ENCODE results near the gene OLIG1. TPM values are rescaled to one million over a fixed set of nuclear protein-coding genes. Genes with fewer than 3 reads are reported as not detected.

The OLIG1 gene
- polyA plus RNA-seq, 3 donors = 20.0 to 51.0 (median 40.7) TPM

GRCh38 chr21:33113131-33113530 lies 43.2 kb downstream of the OLIG1 start:
- no peaks in the 10 kb centered on the region for H3K36me3 ChIP-seq (replicated peaks in 1 of 2; ENCODE audit: control insufficient read depth in 1 of 2, insufficient read depth in 2 of 2, low read length in 2 of 2)
- no peaks in the 10 kb centered on the region for H3K9me3 ChIP-seq (replicated peaks in 1 of 2; ENCODE audit: control insufficient read depth in 1 of 2, insufficient read depth in 1 of 2, low read length in 2 of 2)
- no peak overlapping the region for H3K4me3 Mint-ChIP-seq
- no peak overlapping the region for H3K4me3 ChIP-seq (replicated peaks in 1 of 3; ENCODE audit: low read depth in 2 of 3, low read length in 3 of 3)
- H3K27me3 Mint-ChIP-seq (ENCODE audit: low read depth in 3 of 3) = peaks cover 27 to 39% (median 29%) of the 10 kb centered on the region in 3 donors
- no peak overlapping the region for H3K4me2 ChIP-seq (replicated peaks; ENCODE audit: extremely low read depth, low read length, poor library complexity, severe bottlenecking)
- 91% methylated on average over 7 of the region's 13 CpGs for WGBS (ENCODE audit: insufficient coverage)
- peaks cover 0 to 26% of the 10 kb centered on the region in 2 donors for H3K27me3 ChIP-seq (ENCODE audit: control insufficient read depth in 2 of 2, insufficient read depth in 2 of 2, low read length in 2 of 2)
- H3K4me1 Mint-ChIP-seq = peaks cover 18% of the 10 kb centered on the region
- no peak for DNase-seq
- H3K27ac Mint-ChIP-seq = no peak overlapping the region
- H3K4me1 ChIP-seq (ENCODE audit: control insufficient read depth in 1 of 2, insufficient read depth in 2 of 2, low read length in 2 of 2) = peaks cover 12 to 14% of the 10 kb centered on the region in 2 donors
- H2AFZ ChIP-seq (ENCODE audit: insufficient read depth, low read depth, low read length, poor library complexity, severe bottlenecking) = no peak overlapping the region
- no peak for TF ChIP-seq CTCF (IDR thresholded peaks at IDR 0.05)
- H3K36me3 Mint-ChIP-seq = peaks cover 0 to 3% of the 10 kb centered on the region in 2 donors
- H3K9ac ChIP-seq (ENCODE audit: insufficient read depth, low read length, poor library complexity, severe bottlenecking) = no peak overlapping the region
- no peaks in the 10 kb centered on the region for H3K9me3 Mint-ChIP-seq
- H3K79me2 ChIP-seq (ENCODE audit: insufficient read depth, low read length) = no peaks in the 10 kb centered on the region
- intact Hi-C loops (cut with micrococcal nuclease) = no loop called here
- H3K27ac ChIP-seq (ENCODE audit: low read depth in 1 of 2, low read length in 2 of 2) = no peak overlapping the region
- H4K20me1 ChIP-seq (ENCODE audit: insufficient read depth, low read length) = no peaks in the 10 kb centered on the region

DNA sequence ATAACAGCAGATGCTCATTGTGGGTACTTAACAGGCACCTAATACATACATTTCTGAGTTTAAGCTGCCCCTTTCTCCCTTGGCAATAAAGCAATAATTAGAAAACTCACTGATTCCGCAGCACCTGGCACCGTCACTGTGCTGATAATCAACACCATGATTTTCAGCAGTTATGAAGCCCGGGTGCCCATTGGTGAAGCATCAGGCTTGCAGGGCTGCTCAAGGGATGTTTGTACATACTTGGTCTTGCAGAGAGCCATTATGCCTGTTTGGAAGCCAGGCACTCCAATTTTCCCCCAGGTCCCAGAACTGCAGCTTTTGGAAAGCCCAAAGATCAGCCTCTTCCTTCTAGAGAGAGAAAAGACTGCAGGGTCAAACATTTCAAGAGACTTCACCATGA lies 44.3 kb downstream of the OLIG1 start:
- Histone ChIP-seq H3K9me3 (replicated peaks in 1 of 2; ENCODE audit: control insufficient read depth in 1 of 2, insufficient read depth in 1 of 2, low read length in 2 of 2) (no peaks in the 10 kb centered on the region), H3K79me2 (ENCODE audit: insufficient read depth, low read length) (no peaks in the 10 kb centered on the region), H3K4me2 (replicated peaks; ENCODE audit: extremely low read depth, low read length, poor library complexity, severe bottlenecking) (no peak overlapping the region), H3K4me1 (ENCODE audit: control insufficient read depth in 1 of 2, insufficient read depth in 2 of 2, low read length in 2 of 2) (peaks cover 10 to 12% of the 10 kb centered on the region in 2 donors), H4K20me1 (ENCODE audit: insufficient read depth, low read length) (no peaks in the 10 kb centered on the region), H3K4me3 (replicated peaks in 1 of 3; ENCODE audit: low read depth in 2 of 3, low read length in 3 of 3) (no peak overlapping the region), H3K27me3 (ENCODE audit: control insufficient read depth in 2 of 2, insufficient read depth in 2 of 2, low read length in 2 of 2) (peaks cover 0 to 20% of the 10 kb centered on the region in 2 donors), H2AFZ (ENCODE audit: insufficient read depth, low read depth, low read length, poor library complexity, severe bottlenecking) (no peak overlapping the region), H3K27ac (ENCODE audit: low read depth in 1 of 2, low read length in 2 of 2) (no peak overlapping the region), H3K9ac (ENCODE audit: insufficient read depth, low read length, poor library complexity, severe bottlenecking) (no peak overlapping the region), H3K36me3 (replicated peaks in 1 of 2; ENCODE audit: control insufficient read depth in 1 of 2, insufficient read depth in 2 of 2, low read length in 2 of 2) (no peaks in the 10 kb centered on the region)
- H3K4me1 Mint-ChIP-seq = peaks cover 17% of the 10 kb centered on the region
- intact Hi-C loops (cut with micrococcal nuclease) = no loop called here
- 97% methylated on average over 3 of the region's 3 CpGs for WGBS (ENCODE audit: insufficient coverage)
- H3K27ac Mint-ChIP-seq = no peak overlapping the region
- DNase-seq = no peak
- peaks cover 20 to 34% (median 28%) of the 10 kb centered on the region in 3 donors for H3K27me3 Mint-ChIP-seq (ENCODE audit: low read depth in 3 of 3)
- no peak overlapping the region for H3K4me3 Mint-ChIP-seq
- peaks cover 0 to 3% of the 10 kb centered on the region in 2 donors for H3K36me3 Mint-ChIP-seq
- TF ChIP-seq CTCF (IDR thresholded peaks at IDR 0.05) = no peak
- no peaks in the 10 kb centered on the region for H3K9me3 Mint-ChIP-seq
